Hepatocyte (in vitro differentiated cells): ENCODE measurements around the gene DSCAML1.

Source experiments
- CTCF ChIP-seq: fragments of 200-600 bp; sonication (generic); IDR thresholded peaks from 2 replicates; pipeline ENCODE4 v1.5.1; 2016; ENCODE audit warnings: antibody characterized with exemption, mild to moderate bottlenecking; ENCODE audit not compliant: poor library complexity
- EZH2 ChIP-seq: fragments of 200-600 bp; sonication (generic); IDR thresholded peaks from 2 replicates; pipeline ENCODE4 v1.6.1; 2016; ENCODE audit warnings: antibody characterized with exemption, mild to moderate bottlenecking, borderline replicate concordance

- no peak for TF ChIP-seq CTCF
- TF ChIP-seq EZH2 = no peak
Measured at GRCh38 chr11:117586392-117586791, 210.6 kb downstream of the DSCAML1 start.
